GM12878 (cell line): ENCODE data around the gene ADPRHL1.

Experiments
- CBFB ChIP-seq: IDR thresholded peaks from 2 replicates; pipeline ENCODE4 v1.6.1; 2016; ENCODE audit warnings: antibody characterized with exemption, low read depth
- JUNB ChIP-seq: IDR thresholded peaks from 2 replicates; pipeline ENCODE4 v1.6.1; 2016; ENCODE audit warnings: antibody characterized with exemption, mild to moderate bottlenecking

DNA sequence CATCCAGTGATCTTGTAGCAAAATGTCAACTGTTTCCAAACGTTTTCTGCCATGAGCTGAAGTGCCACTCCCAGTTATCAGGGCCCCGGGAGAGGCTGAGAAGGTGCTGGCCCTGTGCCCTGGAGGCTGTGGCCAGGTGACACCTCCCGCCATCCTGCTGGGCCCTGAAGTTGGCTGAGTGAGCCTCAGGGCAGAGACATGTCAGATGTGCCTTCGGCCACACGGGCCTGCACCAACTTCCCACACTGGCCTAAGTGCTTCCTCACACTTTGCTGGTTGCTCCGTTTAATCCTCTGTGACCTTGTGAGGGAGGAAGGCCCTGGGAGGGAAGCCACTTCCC is 4.8 kb downstream of the ADPRHL1 start:
- TF ChIP-seq CBFB (no peak), JUNB (no peak)
